HuH-7 (cell line): ENCODE data around the gene GTSE1.
"Not testable (repeated sequence)": the region's sequence is repeated elsewhere in the genome, so short reads cannot be mapped to it uniquely, and the experiment has no call there.

ENCODE experiments used
- DNase-seq: peaks from one replicate; pipeline ENCODE4 v3.0.0; 2011; ENCODE audit warnings: low spot score

The GTSE1 gene

GRCh38 chr22:46292732-46293131 is 3.9 kb upstream of the GTSE1 start:
- no peak for DNase-seq

DNA sequence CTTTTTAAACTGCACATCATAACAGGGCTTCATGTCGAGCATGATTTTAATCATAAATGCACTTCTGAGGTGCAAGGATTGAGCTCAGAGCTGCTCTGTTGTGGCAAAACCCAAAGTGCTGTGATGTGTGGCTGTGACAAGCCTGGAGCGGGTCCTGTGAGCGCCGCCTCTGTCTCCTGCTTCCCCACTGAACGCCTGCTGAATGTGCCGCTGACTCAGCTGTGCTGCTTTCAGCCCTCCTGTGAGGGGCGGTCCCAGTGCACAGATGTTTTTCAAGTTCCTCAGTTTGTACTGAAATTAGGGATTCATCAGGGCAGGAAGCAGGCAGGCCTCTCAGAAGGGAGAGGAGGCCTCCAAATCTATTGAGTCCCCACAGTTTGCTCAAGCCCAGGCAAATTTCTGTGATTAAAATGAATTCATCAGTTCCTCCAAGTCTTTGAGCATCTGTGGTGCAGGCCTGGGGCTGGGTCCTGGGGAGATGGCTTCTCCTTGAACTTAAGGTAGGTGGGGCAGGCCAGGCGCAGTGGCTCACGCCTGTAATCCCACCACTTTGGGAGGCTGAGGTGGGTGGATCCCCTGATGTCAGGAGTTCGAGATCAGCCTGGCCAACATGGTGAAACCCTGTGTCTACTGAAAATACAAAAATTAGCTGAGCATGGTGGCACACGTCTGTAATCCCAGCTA is 3.0 kb upstream of the GTSE1 start:
- DNase-seq: no peak

- no peak for DNase-seq
Observed at GRCh38 chr22:46294784-46295183, 1.9 kb upstream of the GTSE1 start.

- DNase-seq: peak; percentile 45
Observed at GRCh38 chr22:46295277-46295971, 1.2 kb upstream of the GTSE1 start.

DNA sequence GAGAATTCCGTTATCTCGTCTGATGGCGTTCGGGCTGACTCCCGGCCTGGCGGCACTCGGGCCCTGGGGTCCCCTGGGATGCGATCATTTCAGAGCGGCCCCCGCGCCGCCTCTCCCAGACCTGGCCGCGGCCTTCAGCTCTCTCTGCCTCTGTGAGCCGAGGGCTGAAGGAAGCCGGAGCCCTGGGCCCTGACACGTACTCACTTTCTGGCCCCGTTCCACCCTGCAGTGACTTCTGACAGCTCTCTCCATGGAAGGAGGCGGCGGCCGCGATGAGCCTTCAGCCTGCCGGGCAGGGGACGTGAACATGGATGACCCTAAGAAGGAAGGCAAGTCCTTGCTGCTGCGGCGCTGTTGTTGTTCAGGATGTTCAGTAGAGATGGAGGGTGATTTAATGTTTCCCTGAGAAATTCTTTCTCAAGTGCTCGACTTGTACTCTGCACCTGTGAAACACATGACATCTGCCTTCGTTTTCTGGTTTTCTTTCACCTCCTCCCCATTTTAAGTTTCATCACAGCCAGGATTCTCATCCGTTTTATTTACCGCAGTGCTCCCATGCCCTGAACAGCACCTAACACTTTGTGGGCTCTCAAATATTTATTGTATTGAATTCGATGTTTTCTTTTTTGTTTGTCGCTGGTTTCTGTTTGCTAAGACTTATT is 612 bp downstream of the GTSE1 start:
- peak; percentile 32 for DNase-seq

- DNase-seq: no peak
Observed at GRCh38 chr22:46299101-46299500, 2.4 kb downstream of the GTSE1 start.

DNA sequence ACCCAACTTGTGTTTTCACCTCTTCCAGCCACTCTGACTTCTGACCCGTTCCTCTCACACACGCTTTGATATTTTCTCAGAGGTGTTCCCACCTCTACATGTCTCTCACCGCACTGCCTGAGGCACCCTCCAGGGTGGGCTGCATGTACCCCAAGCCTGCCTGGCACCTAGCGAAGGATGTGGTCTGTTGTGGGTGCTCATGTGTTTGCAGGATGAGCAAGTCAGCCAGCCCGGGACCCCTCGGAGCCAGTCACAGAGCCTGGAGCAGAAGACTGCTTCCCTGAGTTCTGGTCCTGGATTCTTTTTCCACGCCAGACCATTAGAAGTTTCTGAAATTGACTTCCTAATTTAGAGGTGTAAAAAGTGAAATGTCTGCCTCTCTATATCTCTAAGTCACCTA is 3.8 kb downstream of the GTSE1 start:
- no peak for DNase-seq

GRCh38 chr22:46303347-46303965 is 6.8 kb downstream of the GTSE1 start:
- no peak for DNase-seq

- DNase-seq: no peak
Observed at GRCh38 chr22:46308283-46308988, 11.8 kb downstream of the GTSE1 start.

DNA sequence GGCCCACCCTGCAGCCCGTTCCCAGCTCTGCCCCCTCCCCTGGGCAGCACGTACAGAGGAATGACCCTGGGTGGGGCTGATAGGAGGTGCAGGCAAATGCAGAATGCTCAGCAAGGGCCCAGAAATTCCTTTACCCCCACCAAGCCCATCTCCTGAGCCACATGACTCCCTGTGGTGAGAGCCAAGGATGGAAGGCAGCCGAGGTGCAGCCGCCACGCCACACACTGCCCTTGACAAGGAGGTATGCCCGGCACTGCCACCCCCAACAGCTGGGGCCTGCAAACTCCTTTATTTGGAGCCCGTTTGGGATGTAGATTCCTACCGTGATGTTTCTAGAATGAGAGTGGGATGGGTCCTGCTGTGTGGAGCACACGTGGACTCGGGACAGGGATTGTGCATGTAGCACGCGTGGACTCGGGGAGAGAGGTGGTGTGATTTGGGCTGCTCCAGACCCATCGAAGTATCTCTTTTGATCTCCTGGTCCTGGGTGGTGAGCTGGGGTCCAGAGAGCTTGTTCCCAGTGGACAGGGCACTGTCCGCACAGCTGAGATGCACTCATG is 12.9 kb downstream of the GTSE1 start:
- no peak for DNase-seq

GRCh38 chr22:46312056-46312455 is 15.4 kb downstream of the GTSE1 start:
- DNase-seq: no peak

GRCh38 chr22:46312848-46313247 is 16.2 kb downstream of the GTSE1 start:
- not testable (repeated sequence) for DNase-seq

DNA sequence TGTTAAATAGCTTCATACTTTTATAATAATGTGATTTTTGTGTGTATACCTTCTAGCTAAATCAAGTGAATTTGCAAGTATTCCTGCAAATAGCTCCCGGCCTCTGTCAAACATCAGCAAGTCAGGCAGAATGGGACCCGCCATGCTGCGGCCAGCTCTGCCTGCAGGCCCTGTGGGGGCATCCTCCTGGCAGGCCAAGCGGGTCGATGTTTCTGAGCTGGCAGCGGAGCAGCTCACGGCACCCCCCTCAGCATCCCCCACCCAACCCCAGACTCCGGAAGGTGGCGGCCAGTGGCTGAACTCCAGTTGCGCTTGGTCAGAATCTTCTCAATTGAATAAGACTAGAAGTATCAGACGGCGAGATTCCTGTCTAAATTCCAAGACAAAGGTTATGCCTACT is 19.3 kb downstream of the GTSE1 start:
- no peak for DNase-seq

DNA sequence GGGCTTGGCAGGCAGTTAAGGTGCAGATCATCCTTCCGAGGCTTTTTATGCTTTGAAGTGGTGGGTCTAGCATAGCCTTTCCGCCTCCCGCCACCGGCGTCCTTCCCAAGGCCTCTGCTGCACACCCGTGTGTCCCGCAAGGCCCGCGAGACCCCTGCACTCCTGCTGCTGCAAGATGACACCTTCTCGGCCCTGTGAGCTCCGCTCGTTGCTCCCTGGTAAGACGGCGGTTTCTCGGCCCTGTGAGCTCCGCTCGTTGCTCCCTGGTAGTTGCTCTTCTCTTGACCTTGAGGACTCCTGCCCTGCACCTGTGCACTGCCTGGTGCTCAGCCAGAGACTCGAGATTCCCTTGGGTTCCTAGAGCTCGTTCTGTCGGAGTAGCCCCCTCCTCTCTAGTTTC is 21.0 kb downstream of the GTSE1 start:
- no peak for DNase-seq

DNA sequence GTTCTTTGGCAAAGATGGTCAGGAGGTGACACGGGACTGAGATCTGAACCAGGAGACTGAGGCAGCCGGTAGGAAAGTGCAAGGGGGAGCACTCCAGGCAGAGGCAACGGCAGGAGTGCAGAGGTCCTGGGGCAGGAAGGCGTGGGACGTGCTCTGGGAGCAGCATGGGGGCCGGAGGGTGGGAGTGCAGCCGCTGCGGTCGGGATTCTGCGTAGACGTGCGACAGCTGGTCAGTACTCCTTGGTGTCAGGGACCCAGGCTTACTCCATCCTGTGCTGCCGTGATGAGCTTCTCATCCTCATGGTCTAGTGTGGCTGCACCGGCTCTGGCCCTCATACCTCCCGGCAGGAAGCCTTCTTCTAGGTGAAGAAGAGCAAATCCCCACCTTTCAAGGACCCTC is 21.9 kb downstream of the GTSE1 start:
- no peak for DNase-seq

DNA sequence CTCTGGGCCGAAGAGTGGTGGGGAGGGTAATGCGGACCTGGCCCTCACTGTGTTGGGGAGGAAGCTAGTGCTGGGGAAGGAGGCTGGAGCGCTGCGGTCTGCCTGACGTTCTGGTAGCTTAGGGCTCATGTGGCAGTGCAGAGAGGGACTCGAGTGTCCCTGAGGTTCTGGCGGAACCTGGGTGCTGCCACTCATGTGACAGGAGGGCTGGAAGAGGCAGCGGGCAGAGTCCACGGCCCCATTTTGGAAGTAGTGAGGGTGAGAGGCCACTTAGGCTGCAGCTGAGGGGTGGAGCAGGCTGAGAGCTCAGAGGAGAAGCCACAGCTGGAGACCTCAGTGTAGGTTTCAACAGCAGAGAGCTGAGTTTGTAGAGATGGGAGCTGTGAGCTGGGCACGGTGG is 22.6 kb downstream of the GTSE1 start:
- DNase-seq: no peak

DNA sequence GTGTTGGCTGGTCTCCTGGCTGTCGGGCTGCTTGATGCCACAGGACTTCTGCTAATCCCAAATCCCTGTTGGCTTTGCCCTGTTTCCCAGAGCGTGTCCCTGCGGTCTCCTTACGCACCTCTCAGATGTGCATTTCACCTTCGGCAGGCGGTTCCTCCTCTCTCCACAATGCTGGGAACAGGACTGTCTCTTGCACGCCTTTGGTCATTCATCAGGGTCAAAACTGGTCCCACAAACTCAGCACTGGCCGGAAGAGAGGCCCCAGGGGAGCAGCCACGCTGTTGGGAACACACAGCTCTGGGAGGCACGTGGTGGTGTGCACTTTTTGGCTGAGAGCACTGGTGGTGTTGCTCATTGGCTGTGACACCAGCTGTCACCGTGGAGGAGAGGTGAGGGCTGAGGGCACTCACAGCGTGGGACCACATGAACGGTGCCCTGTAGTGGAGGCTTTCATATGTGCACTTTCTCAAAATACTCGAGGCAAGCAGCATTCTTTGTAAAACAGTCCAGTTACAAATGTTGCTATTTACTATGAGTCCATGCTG is 23.6 kb downstream of the GTSE1 start:
- DNase-seq: no peak

DNA sequence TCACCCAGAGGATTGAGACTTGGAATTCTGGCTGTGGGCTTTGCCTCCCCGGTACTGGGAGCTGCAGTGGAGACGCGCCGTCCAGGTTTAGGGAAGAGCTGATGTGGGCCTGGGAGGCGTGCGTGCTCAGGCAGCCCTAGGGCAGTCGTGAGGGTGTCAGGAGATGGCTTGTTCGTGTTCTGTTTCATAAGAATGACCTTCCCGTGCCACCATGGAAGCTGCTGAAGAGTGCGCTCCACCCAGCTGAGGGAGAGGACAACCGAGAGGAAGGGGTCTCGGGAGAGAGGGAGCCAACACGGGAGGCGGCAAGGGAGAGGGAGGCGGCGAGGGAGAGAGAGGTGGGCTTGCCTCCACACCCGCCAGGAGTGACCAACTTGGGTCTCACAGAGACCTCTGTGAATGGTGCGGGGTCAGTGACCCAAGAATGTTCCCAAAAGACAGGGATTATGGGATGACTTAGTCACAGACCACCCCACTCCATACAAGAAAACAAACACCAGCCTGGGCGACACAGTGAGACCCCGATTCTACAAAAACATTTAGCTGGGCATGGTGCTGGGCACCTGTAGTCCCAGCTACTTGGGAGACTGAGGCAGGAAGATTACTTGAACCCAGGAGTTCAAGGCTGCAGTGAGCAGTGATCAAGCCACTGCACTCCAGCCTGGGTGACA is 24.2 kb downstream of the GTSE1 start:
- DNase-seq: no peak

- no peak for DNase-seq
Observed at GRCh38 chr22:46322711-46323110, 26.0 kb downstream of the GTSE1 start.

GRCh38 chr22:46323162-46323561 is 26.5 kb downstream of the GTSE1 start:
- no peak for DNase-seq

DNA sequence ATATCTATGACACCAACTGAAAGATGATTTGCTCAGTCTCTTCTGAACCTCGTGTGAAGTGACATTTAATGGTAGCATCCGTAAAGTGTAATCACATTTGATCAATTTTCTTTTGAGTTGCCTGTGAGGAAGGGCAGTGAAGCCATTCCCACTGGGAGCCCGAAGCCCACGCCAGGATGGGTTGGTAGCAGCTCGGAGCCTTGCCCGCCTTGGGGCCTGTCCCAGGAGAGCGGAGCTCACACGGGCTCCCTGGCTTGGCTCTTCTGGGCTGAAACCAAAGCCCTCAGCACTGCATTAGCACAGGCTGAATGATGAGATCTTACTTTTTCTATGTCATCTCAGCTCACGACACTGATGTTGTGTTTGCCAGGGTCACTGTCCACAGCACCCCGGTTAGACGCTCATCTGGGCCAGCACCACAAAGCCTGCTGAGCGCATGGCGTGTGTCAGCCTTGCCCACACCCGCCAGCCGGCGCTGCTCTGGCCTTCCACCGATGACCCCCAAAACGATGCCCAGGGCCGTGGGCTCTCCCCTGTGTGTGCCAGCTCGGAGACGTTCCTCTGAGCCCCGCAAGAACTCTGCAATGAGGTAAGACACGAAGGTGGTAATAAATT is 29.5 kb downstream of the GTSE1 start:
- DNase-seq: no peak
